A204.1 (cell line): ENCODE measurements around the gene SNAPC4.
"Not testable (repeated sequence)": the region's sequence is repeated elsewhere in the genome, so short reads cannot be mapped to it uniquely, and the experiment has no call there.

Experiments
- FAIRE-seq: peaks from 2 replicates; lab custom pipeline; 2012; peaks lifted over from hg19 to GRCh38; lab: Jason Lieb, UNC

SNAPC4 gene

DNA sequence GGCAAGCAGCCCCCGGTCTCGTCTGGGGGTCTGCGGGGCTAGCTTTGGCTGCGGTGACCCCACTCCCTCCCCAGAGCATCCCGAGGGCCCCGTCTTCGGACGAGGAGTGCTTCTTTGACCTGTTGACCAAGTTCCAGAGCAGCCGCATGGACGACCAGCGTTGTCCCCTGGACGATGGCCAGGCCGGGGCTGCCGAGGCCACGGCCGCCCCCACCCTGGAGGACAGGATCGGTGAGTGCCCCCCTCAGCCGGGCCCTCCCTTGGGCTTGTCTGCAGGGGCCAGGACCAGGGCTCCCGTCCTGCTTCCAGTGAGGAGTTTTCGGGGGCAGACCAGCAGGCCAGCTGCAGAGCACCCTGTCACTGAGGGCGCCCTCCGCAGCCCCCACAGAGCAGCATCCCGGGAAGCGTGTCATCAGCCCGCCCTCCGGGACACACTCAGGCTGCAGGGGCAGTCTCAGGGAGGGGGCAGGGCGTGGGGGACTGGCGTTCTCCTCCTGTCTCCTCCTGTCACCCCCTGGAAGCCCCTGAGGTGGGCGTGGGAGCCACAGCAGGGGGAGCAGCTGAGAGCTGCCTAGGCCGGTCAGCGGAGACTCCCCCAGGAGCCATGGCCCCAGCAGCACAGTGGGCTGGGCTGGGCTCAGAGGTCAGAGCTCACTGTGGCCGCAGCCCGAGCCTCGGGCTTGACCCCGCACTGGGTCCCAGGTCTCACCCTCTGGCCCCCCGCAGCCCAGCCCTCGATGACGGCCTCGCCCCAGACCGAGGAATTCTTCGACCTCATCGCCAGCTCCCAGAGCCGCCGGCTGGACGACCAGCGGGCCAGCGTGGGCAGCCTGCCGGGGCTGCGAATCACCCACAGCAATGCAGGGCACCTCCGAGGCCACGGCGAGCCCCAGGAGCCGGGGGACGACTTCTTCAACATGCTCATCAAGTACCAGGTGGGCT is 44.1 kb downstream of the SNAPC4 start:
- FAIRE-seq, result no peak

DNA sequence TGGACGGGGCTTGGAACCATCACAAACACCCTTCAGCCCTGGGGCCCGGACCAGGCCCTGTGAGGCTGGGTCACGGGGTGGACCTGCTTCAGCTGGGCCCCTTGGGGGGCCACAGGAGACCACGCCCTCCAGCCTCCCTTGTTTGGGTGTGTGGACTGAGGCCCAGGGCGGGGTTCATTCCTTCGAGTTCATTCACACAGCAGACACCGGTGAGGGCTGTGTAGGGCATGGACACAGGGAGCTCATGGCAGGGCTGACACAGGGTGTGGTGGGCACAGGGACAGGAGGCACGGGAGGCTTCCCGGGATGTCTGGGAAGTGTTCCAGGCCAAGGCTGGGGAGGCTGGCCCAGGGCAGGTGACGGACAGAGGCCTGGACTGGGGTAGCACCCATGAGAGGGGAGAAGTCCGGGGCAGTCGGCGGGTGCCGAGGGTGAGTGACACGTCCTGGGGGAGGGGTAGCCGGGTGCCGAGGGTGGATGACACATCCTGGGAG is 45.3 kb downstream of the SNAPC4 start:
- FAIRE-seq, result no peak

DNA sequence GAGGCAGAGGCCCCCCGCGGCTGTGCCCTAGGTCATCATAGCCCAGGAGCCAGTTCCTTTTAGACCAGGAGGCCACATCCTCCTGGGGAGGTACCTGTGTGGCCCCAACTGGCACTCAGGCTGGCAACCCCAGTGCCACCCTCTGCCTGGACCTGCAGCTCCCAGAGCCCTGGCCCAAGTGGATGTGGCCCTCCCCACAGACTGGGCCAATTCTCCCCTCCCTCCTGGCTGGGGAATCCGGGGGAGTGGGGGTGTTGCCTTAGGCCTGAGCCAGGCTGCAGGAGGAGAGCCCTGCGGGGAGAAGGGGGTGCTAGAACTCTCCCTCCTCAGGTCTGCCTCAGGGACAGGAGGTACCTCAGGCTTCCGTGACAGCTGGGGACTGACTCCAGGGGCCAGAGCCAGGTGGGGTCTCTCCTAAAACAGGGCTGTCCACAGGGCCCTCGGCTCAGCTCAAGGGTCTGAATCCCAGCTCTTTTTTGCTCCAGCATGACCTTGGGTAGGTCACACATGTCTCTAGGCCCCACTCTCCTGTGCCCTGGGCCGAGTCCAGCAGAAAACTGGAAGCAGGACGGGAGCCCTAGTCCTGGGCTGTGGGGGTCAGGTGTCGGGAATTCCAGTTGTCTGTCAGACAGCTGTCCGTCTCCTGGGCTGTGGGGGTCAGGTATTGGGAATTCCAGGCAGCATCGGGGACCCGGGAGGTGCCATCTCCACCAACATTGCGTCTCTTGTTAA is 46.0 kb downstream of the SNAPC4 start:
- FAIRE-seq, result no peak

- FAIRE-seq, result no peak
Measured at GRCh38 chr9:136353088-136353487, 46.9 kb downstream of the SNAPC4 start.

- no peak for FAIRE-seq
Measured at GRCh38 chr9:136352682-136353081, 47.3 kb downstream of the SNAPC4 start.

DNA sequence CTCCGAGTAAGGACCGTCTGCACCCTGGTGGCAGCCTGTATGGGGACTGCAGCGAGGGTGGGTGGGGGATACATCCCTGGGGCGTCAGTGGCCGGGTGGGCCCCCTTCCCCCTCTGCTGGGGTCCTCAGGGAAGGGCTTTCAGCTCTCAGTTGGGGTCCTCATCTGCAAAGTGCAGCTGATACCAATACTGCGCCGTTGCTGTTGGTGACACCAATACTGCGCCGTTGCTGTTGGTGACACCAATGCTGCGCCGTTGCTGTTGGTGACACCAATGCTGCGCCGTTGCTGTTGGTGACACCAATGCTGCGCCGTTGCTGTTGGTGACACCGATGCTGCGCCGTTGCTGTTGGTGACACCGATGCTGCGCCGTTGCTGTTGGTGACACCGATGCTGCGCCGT is 48.1 kb downstream of the SNAPC4 start:
- FAIRE-seq, result not testable (repeated sequence)

- FAIRE-seq, result no peak
Measured at GRCh38 chr9:136351252-136351800, 48.6 kb downstream of the SNAPC4 start.
